ENCODE results near the gene RBKS. TPM values are rescaled to one million over a fixed set of nuclear protein-coding genes. Genes with fewer than 3 reads are reported as not detected.
A peak's percentile ranks its signal among the peaks of the same experiment; 100 is the strongest.

Gene RBKS
- total and polyA plus RNA-seq, 2 donors, result 1.8 to 4.2 TPM

DNA sequence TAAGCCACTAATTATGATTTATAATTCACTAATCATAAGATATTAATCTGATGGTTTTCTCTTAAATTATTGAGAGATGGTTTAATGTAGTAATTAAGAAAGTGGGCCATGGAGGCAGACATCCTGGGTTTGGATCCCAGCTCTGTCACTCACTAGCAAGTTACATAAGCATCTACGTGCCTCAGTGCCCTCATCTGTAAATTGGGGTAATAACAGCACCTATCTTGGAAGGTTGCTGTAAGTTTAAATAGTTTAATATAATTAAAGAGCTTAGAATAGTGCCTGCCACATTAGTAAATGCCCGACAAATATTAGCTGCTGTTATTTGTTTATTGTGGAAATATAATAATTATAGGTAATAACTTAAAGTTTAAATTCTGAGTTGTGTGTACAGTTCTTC, 31.2 kb upstream of the RBKS start:
- H3K4me3 ChIP-seq (ENCODE audit: low read length in 2 of 2), result no peak overlapping the region

DNA sequence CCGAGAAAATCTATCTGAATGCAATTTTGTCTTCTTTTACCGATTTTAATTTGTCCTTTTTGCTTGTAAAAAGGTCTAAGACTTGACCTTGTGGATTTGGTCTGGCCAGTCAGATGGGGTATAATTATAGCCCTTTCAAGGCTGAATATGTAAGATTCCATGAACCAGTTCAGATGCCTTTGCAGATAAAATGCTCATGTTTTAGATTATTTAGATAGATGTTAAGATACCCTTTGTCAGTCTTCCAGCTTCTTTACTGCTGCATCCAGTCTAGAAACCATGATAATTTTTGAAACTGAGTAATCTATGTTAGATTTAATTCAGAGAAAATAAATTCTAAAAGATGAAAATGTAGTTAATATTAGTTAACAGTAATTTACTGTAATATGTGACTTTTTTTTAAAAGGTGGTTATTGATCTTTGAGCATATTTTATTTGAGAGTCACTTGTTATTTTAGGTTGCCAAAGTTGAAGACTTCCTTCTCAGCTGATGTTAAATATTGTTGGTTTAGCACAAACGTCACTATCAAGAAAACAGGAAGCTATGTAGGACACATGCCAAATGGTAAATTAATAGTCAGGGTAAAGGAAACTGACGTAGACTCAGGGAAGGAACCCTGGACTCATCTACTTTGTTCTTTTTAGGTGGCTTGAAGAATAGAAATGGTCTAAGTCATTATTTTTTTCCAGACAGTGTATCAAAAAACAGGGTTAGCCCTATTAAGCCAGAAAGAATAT, 30.1 kb upstream of the RBKS start:
- Histone ChIP-seq H3K27me3 (ENCODE audit: control insufficient read depth in 2 of 2, insufficient read depth in 1 of 2, low read length in 1 of 2) (no peaks in the 10 kb centered on the region), H3K9me3 (ENCODE audit: control insufficient read depth in 2 of 2, insufficient read depth in 1 of 2, low read length in 1 of 2) (no peaks in the 10 kb centered on the region), H3K36me3 (ENCODE audit: control insufficient read depth in 2 of 2, insufficient read depth in 2 of 2, low read length in 1 of 2) (no peaks in the 10 kb centered on the region), H3K27ac (ENCODE audit: low read depth in 1 of 2, low read length in 1 of 2) (no peak overlapping the region), H3K4me3 (ENCODE audit: low read length in 2 of 2) (no peak overlapping the region), H3K4me1 (ENCODE audit: control insufficient read depth in 2 of 2, insufficient read depth in 2 of 2, low read length in 2 of 2) (no peaks in the 10 kb centered on the region)
- 42% methylated on average over 4 of the region's 4 CpGs for WGBS
- DNase-seq (ENCODE audit: low read depth in 6 of 9, low spot score in 9 of 9), result peak in 1 of 9 donors; percentile 15

More for the DNA sequence above, 31.2 kb upstream of the RBKS start:
- H3K4me1 ChIP-seq (ENCODE audit: control insufficient read depth in 2 of 2, insufficient read depth in 2 of 2, low read length in 2 of 2), result peaks cover 0 to 9% of the 10 kb centered on the region in 2 donors
- H3K27ac ChIP-seq (ENCODE audit: low read depth in 1 of 2, low read length in 1 of 2), result no peak overlapping the region
- no peaks in the 10 kb centered on the region for H3K9me3 ChIP-seq (ENCODE audit: control insufficient read depth in 2 of 2, insufficient read depth in 1 of 2, low read length in 1 of 2)
- no peaks in the 10 kb centered on the region for H3K27me3 ChIP-seq (ENCODE audit: control insufficient read depth in 2 of 2, insufficient read depth in 1 of 2, low read length in 1 of 2)
- no peaks in the 10 kb centered on the region for H3K36me3 ChIP-seq (ENCODE audit: control insufficient read depth in 2 of 2, insufficient read depth in 2 of 2, low read length in 1 of 2)
- over 99% methylated on average over 2 of the region's 2 CpGs for WGBS
- no peak for DNase-seq (ENCODE audit: low read depth in 6 of 9, low spot score in 9 of 9)

DNA sequence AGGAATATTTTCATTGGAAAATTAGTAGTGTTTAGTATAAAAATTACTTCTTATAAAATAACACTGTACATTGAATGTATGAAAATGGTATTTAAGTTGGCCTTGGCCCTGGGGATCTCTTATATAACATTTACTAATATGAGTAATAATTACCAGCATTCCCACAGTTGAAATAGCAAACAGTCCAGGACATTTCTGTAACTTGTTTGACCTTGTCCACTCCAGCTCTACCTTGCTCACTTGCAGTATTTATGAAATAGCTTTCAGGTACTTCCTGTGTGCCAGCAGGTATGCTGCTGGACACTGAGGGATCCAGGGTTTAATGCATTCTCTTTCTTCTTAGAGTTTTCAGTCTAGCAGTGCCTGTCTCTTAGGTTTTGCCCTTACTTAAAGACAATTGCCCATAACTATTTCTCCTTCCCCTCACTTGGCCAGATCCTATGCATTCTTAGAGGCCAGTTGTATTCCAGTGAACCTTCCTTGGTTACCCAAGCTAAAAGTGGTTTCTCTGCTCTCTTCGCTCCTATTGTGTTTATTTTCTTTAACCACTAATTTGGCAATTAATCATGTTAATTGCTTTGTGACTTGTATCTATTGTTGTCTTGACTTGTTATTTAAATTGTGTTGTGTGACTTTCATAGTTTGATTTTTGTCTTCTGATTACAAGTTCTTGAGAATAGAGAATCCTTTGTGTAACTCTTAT, 26.3 kb upstream of the RBKS start:
- Histone ChIP-seq H3K27me3 (ENCODE audit: control insufficient read depth in 2 of 2, insufficient read depth in 1 of 2, low read length in 1 of 2) (no peaks in the 10 kb centered on the region), H3K36me3 (ENCODE audit: control insufficient read depth in 2 of 2, insufficient read depth in 2 of 2, low read length in 1 of 2) (no peaks in the 10 kb centered on the region), H3K4me3 (ENCODE audit: low read length in 2 of 2) (no peak overlapping the region), H3K9me3 (ENCODE audit: control insufficient read depth in 2 of 2, insufficient read depth in 1 of 2, low read length in 1 of 2) (no peaks in the 10 kb centered on the region), H3K27ac (ENCODE audit: low read depth in 1 of 2, low read length in 1 of 2) (no peak overlapping the region), H3K4me1 (ENCODE audit: control insufficient read depth in 2 of 2, insufficient read depth in 2 of 2, low read length in 2 of 2) (no peaks in the 10 kb centered on the region)
- 100% methylated on average over 1 of the region's 1 CpG for WGBS
- no peak for DNase-seq (ENCODE audit: low read depth in 6 of 9, low spot score in 9 of 9)

DNA sequence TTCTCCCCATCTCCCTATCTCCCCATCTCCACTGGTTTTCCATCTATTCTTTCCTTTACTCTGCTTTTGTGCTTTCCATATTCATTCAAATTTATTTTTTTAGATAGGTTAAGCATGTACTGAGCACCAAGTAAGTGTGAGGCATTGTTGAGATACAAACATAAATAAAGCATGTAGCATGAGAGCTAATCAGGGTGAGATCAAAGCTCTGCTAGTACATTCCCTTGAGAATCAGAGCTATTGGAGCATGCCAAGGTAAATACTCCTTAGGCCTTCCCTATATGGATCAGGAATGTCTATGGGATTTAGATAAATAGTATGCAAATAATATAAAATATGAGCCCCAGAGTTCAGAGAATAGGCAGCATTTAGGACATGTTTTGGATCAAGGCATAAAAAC, 25.7 kb upstream of the RBKS start:
- H3K4me1 ChIP-seq (ENCODE audit: control insufficient read depth in 2 of 2, insufficient read depth in 2 of 2, low read length in 2 of 2), result no peaks in the 10 kb centered on the region
- H3K27ac ChIP-seq (ENCODE audit: low read depth in 1 of 2, low read length in 1 of 2), result no peak overlapping the region
- H3K36me3 ChIP-seq (ENCODE audit: control insufficient read depth in 2 of 2, insufficient read depth in 2 of 2, low read length in 1 of 2), result no peaks in the 10 kb centered on the region
- no peaks in the 10 kb centered on the region for H3K9me3 ChIP-seq (ENCODE audit: control insufficient read depth in 2 of 2, insufficient read depth in 1 of 2, low read length in 1 of 2)
- no peak overlapping the region for H3K4me3 ChIP-seq (ENCODE audit: low read length in 2 of 2)
- H3K27me3 ChIP-seq (ENCODE audit: control insufficient read depth in 2 of 2, insufficient read depth in 1 of 2, low read length in 1 of 2), result no peaks in the 10 kb centered on the region
- DNase-seq (ENCODE audit: low read depth in 6 of 9, low spot score in 9 of 9), result no peak

DNA sequence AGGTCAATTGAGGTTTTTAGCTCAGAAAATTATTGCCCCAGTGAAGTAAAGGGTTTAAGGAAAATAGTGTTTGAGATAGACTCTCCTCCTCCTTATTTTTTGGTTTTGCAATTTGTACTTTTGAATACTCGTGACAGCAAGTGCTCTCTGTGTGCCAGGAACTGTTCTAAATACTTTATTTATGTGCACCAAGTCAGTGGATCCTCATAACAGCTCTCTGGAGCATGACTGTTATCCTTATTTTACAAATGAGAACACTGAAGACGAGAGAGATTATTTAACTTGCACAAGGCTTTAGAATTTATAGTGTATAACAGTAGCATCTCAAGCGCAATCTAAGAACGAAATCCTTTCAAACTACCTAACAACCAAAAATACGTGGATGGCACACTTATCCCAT, 25.0 kb upstream of the RBKS start:
- Histone ChIP-seq H3K36me3 (ENCODE audit: control insufficient read depth in 2 of 2, insufficient read depth in 2 of 2, low read length in 1 of 2) (no peaks in the 10 kb centered on the region), H3K27me3 (ENCODE audit: control insufficient read depth in 2 of 2, insufficient read depth in 1 of 2, low read length in 1 of 2) (no peaks in the 10 kb centered on the region), H3K4me1 (ENCODE audit: control insufficient read depth in 2 of 2, insufficient read depth in 2 of 2, low read length in 2 of 2) (no peaks in the 10 kb centered on the region), H3K27ac (ENCODE audit: low read depth in 1 of 2, low read length in 1 of 2) (no peak overlapping the region), H3K9me3 (ENCODE audit: control insufficient read depth in 2 of 2, insufficient read depth in 1 of 2, low read length in 1 of 2) (no peaks in the 10 kb centered on the region), H3K4me3 (ENCODE audit: low read length in 2 of 2) (no peak overlapping the region)
- 77% methylated on average over 5 of the region's 5 CpGs for WGBS
- no peak for DNase-seq (ENCODE audit: low read depth in 6 of 9, low spot score in 9 of 9)

DNA sequence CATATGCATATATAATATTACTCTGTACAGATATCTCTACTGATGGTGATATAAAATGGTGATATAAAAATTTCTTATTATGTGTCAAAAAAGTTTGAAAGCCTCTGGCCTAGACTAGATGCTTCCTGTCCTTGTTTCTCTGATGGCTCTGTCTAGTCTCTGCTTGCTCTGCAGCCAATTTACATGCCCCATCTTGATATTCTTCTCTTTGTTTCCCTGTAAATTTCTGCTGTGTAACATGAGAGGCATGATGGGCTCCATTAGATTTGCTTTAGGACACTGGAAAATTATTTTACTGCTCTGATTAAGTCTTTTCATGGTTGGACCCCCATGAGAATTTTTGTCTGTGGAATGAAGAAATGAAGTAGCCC, 24.6 kb upstream of the RBKS start:
- no peaks in the 10 kb centered on the region for H3K4me1 ChIP-seq (ENCODE audit: control insufficient read depth in 2 of 2, insufficient read depth in 2 of 2, low read length in 2 of 2)
- H3K36me3 ChIP-seq (ENCODE audit: control insufficient read depth in 2 of 2, insufficient read depth in 2 of 2, low read length in 1 of 2), result no peaks in the 10 kb centered on the region
- H3K27me3 ChIP-seq (ENCODE audit: control insufficient read depth in 2 of 2, insufficient read depth in 1 of 2, low read length in 1 of 2), result no peaks in the 10 kb centered on the region
- H3K9me3 ChIP-seq (ENCODE audit: control insufficient read depth in 2 of 2, insufficient read depth in 1 of 2, low read length in 1 of 2), result no peaks in the 10 kb centered on the region
- H3K27ac ChIP-seq (ENCODE audit: low read depth in 1 of 2, low read length in 1 of 2), result no peak overlapping the region
- no peak overlapping the region for H3K4me3 ChIP-seq (ENCODE audit: low read length in 2 of 2)
- no peak for DNase-seq (ENCODE audit: low read depth in 6 of 9, low spot score in 9 of 9)

DNA sequence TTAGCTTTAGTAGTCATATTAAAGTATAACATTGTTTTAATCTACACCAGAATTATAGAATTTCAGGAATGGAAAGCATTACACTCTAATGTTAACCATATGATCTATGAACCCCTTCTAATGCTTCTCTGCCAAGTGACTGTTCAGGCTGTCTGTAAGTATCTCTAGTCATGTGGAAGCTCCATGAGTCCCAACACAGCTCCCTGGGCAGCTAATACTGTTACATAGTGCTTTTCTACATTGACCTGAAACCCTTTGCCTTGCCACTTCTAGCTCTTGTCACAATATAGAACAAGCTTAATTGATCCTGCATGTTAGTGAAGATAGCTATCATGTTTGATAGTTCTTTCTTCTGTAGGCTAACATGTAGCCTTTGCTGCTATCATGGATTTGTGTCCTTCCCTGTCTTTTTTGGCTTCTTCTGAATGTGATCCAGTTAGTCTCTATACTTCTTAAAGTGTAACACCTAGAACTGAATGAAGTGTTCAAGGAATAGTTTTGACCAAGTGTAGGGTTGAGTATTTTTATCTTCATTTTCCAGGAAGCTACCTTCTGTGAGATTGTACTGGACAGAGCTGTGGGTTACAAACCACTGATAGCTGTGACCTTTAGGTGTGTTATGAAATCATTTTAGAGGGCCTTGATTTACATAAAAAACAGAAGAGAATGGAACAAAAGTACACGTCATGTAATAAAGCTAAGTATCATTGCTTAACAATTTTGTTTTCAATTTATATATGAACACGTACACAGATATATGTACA, 24.0 kb upstream of the RBKS start:
- no peak for DNase-seq (ENCODE audit: low read depth in 6 of 9, low spot score in 9 of 9)
- Histone ChIP-seq H3K4me1 (ENCODE audit: control insufficient read depth in 2 of 2, insufficient read depth in 2 of 2, low read length in 2 of 2) (no peaks in the 10 kb centered on the region), H3K4me3 (ENCODE audit: low read length in 2 of 2) (no peak overlapping the region), H3K9me3 (ENCODE audit: control insufficient read depth in 2 of 2, insufficient read depth in 1 of 2, low read length in 1 of 2) (no peaks in the 10 kb centered on the region), H3K36me3 (ENCODE audit: control insufficient read depth in 2 of 2, insufficient read depth in 2 of 2, low read length in 1 of 2) (no peaks in the 10 kb centered on the region), H3K27ac (ENCODE audit: low read depth in 1 of 2, low read length in 1 of 2) (peak overlapping the region in 1 of 2 donors; percentile 43), H3K27me3 (ENCODE audit: control insufficient read depth in 2 of 2, insufficient read depth in 1 of 2, low read length in 1 of 2) (no peaks in the 10 kb centered on the region)
- WGBS, result 97% methylated on average over 2 of the region's 2 CpGs

DNA sequence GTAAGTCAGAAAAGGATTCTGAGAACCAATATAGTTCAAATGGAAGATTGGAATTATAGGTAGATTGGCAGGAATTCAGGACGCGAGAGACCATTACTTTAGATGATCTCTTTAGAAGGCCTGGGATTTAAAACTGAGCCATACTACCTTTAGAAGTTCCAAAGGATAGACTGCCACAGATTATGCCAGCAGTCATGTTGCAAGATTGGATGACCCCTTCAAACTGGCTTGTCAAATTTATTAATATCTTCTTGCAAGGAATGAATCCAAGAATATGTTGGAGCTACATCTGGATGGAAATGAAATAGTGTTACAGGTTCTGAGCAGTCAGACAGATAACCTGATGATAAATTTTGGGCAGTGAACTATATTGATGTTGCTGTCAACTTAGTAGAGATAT, 22.3 kb upstream of the RBKS start:
- DNase-seq (ENCODE audit: low read depth in 6 of 9, low spot score in 9 of 9), result no peak
- Histone ChIP-seq H3K4me1 (ENCODE audit: control insufficient read depth in 2 of 2, insufficient read depth in 2 of 2, low read length in 2 of 2) (no peaks in the 10 kb centered on the region), H3K36me3 (ENCODE audit: control insufficient read depth in 2 of 2, insufficient read depth in 2 of 2, low read length in 1 of 2) (no peaks in the 10 kb centered on the region), H3K9me3 (ENCODE audit: control insufficient read depth in 2 of 2, insufficient read depth in 1 of 2, low read length in 1 of 2) (no peaks in the 10 kb centered on the region), H3K4me3 (ENCODE audit: low read length in 2 of 2) (no peak overlapping the region), H3K27ac (ENCODE audit: low read depth in 1 of 2, low read length in 1 of 2) (no peak overlapping the region), H3K27me3 (ENCODE audit: control insufficient read depth in 2 of 2, insufficient read depth in 1 of 2, low read length in 1 of 2) (no peaks in the 10 kb centered on the region)
- 98% methylated on average over 2 of the region's 2 CpGs for whole genome bisulfite sequencing
